Astrocyte of the hippocampus (primary cell): ENCODE measurements around the gene NUDT2.
"Not testable (repeated sequence)": the region's sequence is repeated elsewhere in the genome, so short reads cannot be mapped to it uniquely, and the experiment has no call there.

Source experiments
- DNase-seq: peaks from one replicate; pipeline ENCODE4 v3.0.0; 2011; ENCODE audit warnings: low read depth, low spot score

NUDT2 gene

DNA sequence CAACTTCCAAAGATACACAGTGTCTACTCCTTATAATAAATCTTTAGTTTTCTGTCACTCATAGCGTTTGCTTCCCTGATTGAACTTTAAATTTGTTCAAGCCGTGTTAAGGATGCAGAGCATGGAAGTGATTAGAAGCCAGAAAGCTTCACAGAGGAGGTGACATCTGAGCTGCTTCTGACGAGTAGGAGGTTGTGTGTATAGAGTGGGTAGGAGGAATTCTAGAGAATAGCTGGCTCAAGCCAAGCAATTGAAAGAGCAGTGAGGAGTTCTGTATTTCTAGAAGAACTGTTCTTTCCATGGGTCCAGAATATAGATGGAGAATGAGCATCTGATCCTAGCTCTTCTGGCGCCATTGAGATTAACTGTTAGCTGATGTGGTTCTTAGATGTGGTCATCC is 6.0 kb downstream of the NUDT2 start:
- no peak for DNase-seq

DNA sequence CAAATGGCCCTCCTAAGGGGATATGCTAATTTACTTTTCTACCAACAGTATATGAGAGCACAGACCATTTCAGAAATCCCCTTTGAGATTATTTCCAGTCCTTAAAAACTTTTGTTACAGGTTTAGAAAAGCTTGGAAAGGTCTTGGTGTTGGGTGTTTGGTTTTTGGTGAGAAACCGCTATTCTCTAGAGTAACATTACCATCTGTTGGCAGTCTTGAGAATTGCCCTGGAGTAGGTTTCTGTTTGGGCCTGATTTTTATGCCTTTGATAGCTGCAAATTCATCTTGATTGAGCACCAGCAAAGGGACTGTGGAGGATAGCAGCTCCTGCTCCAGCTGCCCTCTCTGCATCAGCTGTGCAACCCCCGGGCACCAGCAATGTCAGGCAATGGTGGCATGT is 8.0 kb downstream of the NUDT2 start:
- DNase-seq = peak; percentile 27

DNA sequence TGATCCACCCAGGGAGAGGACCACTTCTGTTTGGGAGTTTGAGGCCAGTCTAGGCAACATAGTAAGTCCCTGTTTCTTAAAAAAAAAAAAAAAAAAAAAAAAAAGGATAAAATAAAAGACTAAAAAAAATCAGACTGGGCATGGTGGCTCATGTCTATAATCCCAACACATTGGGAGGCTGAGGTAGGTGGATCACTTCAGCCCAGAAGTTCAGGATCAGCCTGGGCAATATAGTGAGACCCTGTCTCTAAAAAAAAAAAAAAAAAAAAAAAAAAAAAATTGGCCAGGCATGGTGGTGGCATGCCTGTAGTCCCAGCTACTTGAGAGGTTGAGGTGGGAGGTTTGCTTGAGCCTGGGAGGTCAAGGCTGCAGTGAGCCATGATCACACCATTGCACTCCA is 8.7 kb downstream of the NUDT2 start:
- not testable (repeated sequence) for DNase-seq

DNA sequence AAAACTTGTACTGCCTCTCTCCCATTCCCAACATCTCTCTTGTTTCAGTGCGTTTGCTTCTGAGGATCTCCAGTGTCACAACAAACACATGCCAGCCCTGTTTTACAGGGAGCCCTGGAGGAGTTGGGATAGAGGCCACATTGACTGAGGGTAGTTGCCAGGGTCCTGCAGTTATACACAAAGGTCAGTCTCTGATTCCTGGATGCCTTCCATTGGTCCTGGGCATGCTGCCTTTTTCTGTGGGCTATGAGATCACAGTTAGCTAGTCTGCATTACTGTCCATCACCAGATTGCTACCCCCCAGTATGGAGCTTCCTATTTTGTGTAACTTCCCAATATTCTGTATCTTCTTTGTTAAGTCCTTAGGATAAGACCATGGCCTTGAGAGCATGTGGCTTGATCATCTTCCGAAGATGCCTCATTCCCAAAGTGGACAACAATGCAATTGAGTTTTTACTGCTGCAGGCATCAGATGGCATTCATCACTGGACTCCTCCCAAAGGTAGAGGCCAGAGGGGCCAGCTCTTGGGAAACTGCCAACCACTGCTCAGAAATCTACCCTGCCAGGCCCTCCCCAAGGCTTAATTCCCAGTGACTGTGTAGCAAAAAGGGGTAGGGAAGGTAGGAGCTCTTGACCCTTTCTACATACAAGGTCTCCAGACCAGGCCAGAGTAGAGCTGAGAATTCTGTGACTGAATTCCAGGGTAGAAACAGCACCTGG is 9.5 kb downstream of the NUDT2 start:
- peak; percentile 61 for DNase-seq

DNA sequence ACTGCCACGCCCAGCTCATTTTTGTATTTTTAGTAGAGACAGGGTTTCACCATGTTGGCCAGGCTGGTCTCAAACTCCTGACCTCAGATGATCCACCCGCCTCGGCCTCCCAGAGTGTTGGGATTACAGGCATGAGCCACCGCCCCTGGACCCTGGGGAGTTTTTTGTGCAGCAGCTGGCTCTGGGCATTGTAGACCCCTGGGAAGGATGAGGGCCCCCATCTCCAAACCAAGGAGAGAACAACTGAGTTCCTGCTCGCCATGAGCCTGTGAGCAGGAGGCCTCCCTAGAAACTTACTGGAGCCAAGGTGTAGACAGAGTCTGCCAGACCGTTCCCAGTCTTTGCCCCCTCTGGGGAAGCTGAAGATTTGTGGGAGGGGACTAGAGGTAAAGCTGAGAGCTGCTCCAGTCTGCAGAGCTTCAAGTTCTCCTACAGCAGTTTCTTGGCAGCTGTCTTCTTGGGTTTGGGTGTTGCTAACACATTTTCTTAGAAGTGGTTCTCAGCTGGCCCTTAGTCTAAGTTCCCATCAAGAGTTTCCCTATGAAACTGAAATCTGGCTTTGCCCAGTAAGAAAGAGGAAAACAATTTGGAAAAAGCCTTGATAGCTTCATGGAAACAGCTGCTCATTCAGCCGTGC is 12.4 kb downstream of the NUDT2 start:
- no peak for DNase-seq

DNA sequence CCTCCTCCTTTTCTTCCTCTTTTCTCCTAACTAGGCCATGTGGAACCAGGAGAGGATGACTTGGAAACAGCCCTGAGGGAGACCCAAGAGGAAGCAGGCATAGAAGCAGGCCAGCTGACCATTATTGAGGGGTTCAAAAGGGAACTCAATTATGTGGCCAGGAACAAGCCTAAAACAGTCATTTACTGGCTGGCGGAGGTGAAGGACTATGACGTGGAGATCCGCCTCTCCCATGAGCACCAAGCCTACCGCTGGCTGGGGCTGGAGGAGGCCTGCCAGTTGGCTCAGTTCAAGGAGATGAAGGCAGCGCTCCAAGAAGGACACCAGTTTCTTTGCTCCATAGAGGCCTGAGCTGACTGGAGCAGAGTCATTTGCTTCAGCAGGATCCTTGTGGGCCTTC is 13.7 kb downstream of the NUDT2 start:
- DNase-seq = no peak

DNA sequence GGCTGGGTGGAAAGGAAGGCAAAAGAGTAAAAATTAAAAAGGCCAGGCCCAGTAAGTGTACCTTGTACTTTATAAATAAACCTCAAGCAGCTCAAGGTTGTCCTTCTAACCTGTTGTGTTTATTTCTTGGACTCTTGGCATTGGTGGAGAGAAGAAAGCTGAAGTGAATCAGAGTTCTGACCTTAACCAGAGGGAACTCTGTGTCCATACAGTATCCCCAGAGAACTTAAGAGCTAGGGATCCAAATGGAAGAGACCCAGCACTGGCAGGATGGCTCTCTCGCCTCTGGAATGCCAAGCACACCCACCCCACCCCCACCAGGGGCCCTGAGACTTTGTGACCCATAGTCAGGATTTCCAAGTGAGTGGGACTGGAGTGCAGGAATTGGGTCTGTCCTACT is 14.2 kb downstream of the NUDT2 start:
- no peak for DNase-seq

DNA sequence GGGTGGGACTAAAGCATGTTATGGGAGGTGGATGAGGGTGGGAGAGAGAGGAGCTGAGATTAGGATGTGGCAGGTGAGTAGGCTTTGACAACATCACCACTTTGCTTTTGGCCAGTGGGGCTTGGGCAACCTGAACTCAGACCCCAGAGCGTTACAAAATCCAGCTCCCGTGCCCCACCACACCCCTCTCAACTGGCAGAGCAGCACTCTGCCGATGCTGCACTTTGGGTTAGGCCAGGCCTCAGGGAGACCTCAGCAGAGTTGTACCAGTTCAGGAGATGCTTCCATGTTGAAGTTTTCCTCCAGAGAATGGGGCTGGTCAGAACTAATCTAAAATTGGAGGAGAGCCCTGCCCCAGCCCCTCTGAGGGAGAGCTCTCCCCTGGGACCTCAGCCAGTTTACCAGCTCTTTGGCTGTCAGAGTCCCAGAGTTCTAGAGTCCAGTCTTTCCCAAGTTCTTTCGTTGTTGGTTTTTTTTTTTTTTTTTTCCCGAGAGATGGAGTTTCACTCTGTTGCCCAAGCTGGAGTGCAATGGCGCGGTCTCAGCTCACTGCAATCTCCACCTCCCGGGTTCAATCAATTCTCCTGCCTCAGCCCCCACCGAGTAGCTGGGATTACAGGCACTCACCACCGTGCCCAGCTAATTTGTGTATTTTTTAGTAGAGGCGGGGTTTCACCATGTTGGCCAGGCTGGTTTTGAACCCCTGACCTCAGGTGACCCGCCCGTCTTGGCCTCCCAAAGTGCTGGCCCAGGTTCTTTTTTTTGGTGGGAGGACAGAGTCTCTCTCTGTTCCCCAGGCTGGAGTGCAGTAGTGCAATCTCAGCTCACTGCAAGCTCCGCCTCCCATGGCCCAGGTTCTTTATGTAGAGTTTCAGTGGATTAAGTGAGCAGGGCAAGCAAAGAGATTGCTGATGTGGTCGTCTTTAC is 17.8 kb downstream of the NUDT2 start:
- DNase-seq = no peak

DNA sequence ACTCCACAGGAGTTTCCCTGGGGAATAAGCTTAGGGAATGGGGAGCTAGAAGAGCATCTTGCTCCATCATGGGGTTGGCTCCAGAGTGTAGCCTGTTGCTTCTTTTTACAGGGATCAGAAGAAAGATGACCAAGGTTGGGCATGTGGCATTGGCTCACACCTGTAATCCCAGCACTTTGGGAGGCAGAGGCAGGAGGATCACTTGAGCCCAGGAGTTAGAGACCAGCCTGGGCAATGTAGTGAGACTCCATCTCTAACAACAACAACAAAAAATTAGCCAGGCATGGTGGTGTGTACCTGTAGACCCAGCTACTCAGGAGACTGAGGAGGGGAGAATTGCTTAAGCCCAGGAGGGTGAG is 18.4 kb downstream of the NUDT2 start:
- no peak for DNase-seq

DNA sequence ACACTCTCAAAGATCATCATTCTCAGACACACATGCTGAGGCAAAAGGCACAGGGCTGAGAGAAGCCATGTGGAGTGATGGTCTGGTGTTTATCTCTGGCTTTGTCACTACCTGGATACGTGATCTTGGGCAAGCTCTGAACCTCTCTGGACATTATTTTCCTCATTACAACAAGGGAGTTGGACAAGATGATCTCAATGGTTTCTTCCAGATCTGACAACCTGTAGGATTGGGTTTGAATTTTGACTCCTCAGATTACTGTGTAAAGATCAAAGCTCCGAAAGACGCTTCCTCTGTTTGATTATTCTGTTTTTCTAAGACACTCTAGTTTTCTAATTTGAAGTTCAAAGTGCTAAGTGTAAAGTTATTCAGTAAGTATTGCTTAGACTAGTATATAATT is 20.0 kb downstream of the NUDT2 start:
- no peak for DNase-seq

DNA sequence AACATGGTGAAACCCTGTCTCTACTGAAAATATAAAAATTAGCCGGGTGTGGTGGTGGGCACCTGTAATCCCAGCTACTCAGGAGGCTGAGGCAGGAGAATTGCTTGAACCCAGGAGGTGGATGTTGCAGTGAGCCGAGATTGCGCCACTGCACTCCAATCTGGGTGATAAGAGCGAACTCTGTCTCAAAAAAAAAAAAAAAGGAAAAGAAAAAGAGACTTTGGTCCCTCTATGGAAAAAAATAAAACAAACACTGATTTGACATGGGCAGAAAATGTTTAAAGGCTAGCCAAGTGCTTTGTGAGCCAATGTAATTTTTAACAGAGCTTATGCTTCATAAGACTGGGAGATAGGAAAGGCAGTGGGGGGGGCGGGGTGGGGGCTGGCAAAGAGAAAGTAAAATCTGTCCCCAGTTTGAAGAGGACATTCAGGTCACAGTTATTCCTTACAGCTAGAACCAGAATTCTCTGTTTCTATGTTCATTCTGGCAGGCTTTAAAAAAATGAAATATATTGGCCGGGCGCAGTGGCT is 22.8 kb downstream of the NUDT2 start:
- not testable (repeated sequence) for DNase-seq

DNA sequence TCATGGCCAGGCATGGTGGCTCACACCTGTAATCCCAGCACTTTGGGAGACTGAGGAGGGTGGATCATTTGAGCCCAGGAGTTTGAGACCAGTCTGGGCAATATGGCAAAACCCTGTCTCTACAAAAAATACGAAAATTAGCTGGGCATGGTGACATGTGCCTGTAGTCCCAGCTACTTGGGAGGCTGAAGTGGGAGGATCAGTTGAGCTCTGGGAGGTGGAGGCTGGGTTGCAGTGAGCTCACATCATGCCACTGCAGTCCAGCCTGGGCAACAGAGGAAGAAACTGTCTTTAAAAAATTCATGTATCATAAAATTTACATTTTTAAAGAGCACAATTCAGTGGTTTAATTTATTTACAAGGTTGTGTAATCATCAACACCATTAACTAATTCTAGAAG is 23.6 kb downstream of the NUDT2 start:
- DNase-seq = not testable (repeated sequence)

DNA sequence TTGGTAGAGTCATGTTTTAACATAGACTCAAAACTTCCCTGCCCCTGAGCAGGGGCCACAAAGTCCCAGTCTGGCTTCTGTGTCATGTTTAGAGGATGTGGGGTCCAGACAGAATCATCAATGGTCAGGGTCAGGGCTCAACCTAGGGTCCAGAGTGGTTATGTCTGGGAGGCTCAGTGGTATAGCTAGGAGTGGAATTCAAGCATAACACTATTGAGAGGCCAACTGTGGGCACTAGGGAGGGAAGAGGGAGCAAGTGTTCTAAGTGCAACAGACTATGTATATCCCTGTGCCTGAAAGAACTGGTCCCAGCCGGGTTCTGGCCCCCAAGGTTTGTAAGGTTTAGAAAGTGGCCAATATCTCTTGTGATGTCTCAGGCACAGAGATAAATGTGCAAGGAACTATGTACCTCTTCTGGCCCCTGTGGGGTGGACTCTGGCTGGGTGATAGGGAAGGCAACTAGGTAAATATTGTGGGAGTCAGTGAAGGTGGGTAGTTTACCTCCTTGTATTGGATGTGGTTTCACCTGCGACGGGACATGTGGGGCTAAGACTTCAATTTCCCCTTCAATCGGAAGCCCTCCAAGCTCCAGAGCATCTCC is 33.3 kb downstream of the NUDT2 start:
- DNase-seq = no peak

DNA sequence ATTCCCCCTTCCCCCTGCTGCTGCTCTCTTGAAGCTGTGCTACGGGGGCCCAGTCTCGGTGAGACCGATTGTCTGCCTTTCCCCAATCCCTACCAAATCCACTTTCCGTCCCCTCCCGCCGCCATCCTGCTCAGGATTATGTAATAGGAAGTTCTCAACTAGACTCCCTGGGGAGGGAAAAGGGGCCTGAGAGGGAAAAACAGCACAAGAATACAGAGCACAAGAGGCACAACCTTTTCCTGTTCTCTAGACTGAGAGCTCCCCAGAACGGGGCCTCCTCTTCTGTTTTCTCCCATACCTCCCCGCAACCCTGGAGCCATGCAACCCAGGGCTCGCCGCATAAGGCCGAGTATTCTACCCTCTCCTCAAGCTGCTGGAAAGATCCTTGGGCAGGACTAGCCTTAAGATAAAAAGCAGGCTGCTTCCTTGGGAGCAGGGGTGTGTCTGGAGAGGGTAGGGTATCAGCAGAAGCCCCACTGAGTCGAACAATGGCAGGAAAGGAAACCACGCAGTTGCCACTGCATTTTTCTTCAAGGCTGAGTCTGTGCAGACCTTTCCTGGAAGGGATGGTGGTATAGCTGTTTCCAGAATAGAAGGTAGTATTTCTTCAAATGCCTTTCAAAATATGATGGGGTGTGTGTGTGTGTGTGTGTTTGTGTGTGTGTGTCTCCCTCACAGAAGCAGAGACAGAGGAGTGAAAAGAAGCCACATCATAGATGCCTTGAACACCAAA is 34.4 kb downstream of the NUDT2 start:
- DNase-seq = no peak

DNA sequence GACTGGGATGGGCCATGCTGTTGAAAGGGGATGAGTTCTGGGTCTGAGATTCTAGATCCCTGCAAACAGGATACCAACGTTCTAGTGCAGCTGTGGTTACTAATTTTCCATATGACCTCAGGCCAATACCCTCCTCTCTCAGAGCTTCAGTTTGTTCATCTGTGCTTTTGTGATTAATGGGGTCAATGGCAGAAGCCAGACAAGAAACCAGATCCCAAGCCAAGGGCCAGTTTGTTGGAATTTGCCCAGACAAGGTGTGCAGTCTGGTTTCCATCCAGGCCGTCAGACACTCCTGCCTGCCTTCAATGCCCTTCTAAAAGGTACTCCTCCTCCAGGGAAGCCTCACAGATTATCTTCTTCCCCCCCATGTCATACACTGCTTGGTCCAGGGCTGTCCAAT is 35.9 kb downstream of the NUDT2 start:
- no peak for DNase-seq

DNA sequence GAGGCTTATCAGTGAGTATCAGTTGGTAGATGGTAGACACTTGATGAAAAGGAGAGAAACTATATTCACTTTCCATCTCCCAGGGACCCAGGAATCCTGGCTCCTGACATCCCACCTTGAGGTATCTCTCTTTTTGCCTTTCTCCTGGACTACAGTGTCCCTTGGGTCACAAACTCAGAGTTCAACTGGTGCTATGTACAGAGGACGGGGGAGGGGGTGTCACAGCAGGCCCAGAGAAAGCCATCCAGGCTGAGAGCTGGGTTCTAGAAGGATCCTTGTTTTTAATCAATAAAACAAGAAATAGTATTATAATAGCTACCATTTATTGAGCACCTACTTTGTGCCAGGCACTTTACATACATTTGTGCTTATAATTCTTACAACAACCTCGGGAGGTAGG is 37.0 kb downstream of the NUDT2 start:
- DNase-seq = no peak

DNA sequence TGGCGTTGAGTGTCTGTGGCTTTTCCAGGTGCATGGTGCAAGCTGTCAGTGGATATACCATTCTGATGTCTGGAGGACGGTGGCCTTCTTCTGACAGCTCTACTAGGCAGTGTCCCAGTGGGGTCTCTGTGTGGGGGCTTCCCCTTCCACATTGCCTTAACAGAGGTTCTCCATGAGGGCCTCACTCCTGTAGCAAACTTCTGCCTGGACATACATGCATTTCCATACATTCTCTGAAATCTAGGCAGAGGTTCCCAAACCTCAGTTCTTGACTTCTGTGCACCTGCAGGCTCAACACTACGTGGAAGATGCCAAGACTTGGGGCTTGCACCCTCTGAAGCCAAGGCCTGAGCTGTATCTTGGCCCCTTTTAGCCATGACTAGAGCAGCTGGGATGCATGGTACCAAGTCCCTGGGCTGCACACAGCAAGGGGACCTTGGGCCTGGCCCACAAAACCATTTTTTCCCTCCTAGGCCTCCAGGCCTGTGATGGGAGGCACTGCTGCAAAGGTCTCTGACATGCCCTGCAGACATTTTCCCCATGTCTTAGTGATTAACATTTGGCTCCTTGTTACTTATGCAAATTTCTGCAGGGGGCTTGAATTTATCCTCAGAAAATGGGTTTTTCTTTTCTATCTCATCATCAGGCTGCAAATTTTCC is 38.5 kb downstream of the NUDT2 start:
- not testable (repeated sequence) for DNase-seq

DNA sequence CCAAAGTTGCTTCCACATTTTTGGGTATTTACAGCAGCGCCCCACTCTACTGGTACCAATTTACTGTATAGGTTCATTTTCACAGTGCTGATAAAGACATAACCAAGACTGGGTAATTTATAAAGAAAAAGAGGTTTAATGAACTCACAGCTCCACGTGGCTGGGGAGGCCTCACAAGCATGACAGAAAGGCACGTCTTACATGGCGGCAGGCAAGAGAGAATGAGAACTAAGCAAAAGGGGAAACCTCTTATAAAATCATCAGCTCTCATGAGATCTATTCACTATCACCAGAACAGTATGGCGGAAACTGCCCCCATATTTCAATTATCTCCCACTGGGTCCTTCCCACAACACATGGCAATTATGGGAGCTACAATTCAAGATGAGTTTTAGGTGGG is 39.4 kb downstream of the NUDT2 start:
- DNase-seq = not testable (repeated sequence)

DNA sequence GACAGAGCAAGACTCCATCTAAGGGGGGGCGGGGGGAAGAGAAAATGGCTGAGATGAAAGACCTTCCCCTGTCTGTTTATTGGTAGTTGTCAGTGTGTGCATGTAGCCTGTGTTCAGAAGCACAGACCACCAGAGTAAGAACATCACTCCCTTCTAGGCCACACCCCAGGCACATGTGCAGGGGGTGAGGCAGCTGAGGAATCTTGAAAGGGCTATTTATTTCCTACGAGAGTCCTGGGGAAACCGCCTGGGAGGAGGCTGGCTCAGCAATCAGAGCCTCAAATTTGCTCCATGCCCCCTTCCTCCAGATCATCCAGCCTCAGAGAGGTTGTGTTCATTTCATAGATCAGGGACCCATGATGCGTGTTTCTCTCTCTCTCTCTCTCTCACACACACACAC is 40.3 kb downstream of the NUDT2 start:
- DNase-seq = no peak

DNA sequence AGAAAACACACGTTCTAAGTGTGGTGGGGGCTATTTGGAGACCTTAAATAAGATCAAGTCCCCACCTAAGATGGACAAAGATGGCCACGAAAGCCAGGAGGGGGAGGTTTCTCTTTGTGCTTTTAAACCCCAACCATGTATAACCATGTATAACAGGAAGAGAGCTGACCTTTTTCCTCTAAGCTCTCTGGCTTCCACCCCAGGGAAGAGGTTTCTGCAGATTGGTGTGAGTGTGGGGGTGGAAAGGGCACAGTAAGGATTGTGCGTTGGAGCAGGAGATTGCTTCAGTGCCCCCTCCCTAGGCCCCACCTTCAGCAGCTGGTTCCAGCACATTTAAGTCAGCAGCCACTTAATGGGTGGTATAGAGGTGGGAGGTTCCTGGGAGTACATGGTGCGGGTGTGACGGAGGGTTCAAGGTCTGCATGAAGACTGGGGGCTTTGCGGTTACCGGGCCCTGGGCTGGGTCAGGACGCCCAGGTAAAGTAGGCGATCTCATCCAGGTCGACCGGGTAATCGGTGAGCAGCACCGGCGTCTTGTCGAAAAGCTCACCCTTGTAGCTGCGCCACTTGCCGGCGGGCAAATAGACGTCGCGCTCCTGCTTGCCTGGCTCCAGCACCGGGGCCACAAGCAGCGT is 41.1 kb downstream of the NUDT2 start:
- no peak for DNase-seq
